Sigmoid colon (tissue), 7 donors: ENCODE results near the gene VPS26C. TPM values are rescaled to one million over a fixed set of nuclear protein-coding genes. Genes with fewer than 3 reads are reported as not detected.
"Not testable (repeated sequence)": the region's sequence is repeated elsewhere in the genome, so short reads cannot be mapped to it uniquely, and the experiment has no call there.

ENCODE experiments used
- DNase-seq: peaks from one replicate; pipeline ENCODE4 v3.0.0-alpha.2; 2019
- H3K27ac ChIP-seq, 4 donors: fragments of 200-600 bp; sonication (generic); one replicate each; pipeline ENCODE4 v1.5.1; 2016 to 2019; ENCODE audit warnings: mild to moderate bottlenecking in 1 of 4
- H3K27me3 ChIP-seq, 3 donors: fragments of 200-600 bp; sonication (generic); one replicate each; pipeline ENCODE4 v1.5.1; 2019; ENCODE audit warnings: mild to moderate bottlenecking in 1 of 3
- H3K36me3 ChIP-seq, 4 donors: fragments of 200-600 bp; sonication (generic); one replicate each; pipeline ENCODE4 v1.5.1; 2016 to 2019
- H3K4me1 ChIP-seq, 4 donors: fragments of 200-600 bp; sonication (generic); one replicate each; pipeline ENCODE4 v1.5.1; 2017 to 2019
- H3K4me3 ChIP-seq, 4 donors: fragments of 200-600 bp; sonication (generic); one replicate each; pipeline ENCODE4 v1.5.1; 2017 to 2019; ENCODE audit warnings: mild to moderate bottlenecking in 2 of 4, moderate library complexity in 1 of 4
- H3K9me3 ChIP-seq, 4 donors: fragments of 200-600 bp in 3 of 4; sonication (generic) in 3 of 4; one replicate each; pipeline versions ENCODE4 v1.5.1 to v1.6.1; 2013 to 2019
- EP300 ChIP-seq, 4 donors: sonication (generic); formaldehyde crosslinking; IDR thresholded peaks; one replicate each; pipeline ENCODE4 v1.6.1; 2017; ENCODE audit warnings: antibody characterized with exemption in 4 of 4
- POLR2A ChIP-seq, 2 donors: fragments of 450-650 bp; IDR thresholded peaks; one replicate each; pipeline ENCODE4 v1.6.1; 2016; ENCODE audit warnings: antibody characterized with exemption in 2 of 2, mild to moderate bottlenecking in 2 of 2, moderate library complexity in 2 of 2
- POLR2AphosphoS5 ChIP-seq, 4 donors: sonication (generic); formaldehyde crosslinking; IDR thresholded peaks; one replicate each; pipeline ENCODE4 v1.6.1; 2017; ENCODE audit warnings: antibody characterized with exemption in 4 of 4
- WGBS, 2 donors: extraction: QIAGEN DNeasy Blood & Tissue Kit; methylation state at CpG; one replicate each; pipeline ENCODE4 v1.1.7; 2013; 5-methylcytosine and 5-hydroxymethylcytosine counted together
- intact Hi-C: fragments of 100-400 bp; cut with DNase I; formaldehyde crosslinking; loops from one replicate; pipeline ENCODE4 v1.15.1; 2023
- polyA plus RNA-seq, 3 donors: library from polyadenylated mRNA; stranded (reverse); fragments of 200-250 nt; gene quantifications; one replicate each; pipeline ENCODE4 v1.2.3, GENCODE V29; 2013
- total RNA-seq, 4 donors: library from RNA; depleted of rRNA; stranded (reverse); fragments of >200 nt; gene quantifications; one replicate each; pipeline ENCODE4 v1.1.0, GENCODE V29; 2016
- TF ChIP-seq, protein P1 (sequence below), 4 experiments: fragments of 450-650 bp in 3 of 4; fragments of 200-600 bp in 1 of 4; IDR thresholded peaks; one replicate each; pipeline ENCODE4 v1.5.1; 2016 to 2019; ENCODE audit warnings: antibody characterized with exemption in 4 of 4, mild to moderate bottlenecking in 3 of 4, moderate library complexity in 2 of 4
- donor health status: healthy with polysubstance abuse.
- donor health status: Bipolar disorder and iron deficiency.
- donor health status: healthy.

The VPS26C gene
- total and polyA plus RNA-seq, 7 donors: 34.2 to 71.7 (median 52.6) TPM

DNA sequence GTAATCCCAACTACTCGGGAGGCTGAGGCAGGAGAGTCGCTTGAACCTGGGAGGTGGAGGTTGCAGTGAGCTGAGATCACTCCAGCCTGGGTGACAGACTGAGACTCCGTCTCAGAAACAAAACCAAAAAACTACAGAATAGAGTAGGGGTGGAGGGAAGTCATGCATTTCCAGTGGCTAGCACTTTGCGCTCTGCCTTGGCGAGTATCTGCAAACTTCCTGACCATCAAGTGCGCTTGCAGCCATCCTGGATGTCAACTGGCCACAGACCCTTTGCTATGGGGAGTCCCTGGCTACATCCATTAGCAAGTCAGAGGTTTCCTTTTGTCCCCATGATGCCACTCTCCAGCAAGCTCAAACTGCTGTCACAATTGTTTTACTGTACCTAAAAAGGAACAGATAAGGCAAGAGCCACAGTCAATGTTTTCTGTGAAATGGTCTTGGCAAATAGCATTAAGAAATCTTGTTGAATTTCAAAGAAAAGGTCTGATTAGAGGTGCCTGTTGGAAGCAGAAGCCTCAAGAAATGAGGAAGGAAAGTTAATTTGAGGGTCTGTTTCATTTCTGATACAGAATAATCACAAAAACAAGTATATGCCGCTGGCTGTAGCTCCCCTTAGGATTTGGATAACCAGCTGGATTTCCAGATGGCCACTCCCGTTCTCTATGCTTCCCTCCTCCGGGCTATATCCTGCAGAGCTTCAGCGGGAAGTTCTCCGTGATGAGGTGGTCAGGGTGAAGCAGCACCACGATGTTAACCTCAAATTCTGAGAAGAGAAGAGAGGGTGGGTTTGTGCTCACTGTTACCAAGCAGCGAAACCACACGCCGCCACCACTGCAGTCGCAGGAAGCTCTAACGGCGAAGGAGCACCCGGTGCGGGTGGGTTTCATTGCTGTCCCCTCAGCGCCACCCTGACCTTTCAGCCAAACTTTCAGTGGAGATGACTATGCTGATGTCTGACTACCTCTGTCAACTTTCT is 42.0 kb downstream of the VPS26C start:
- H3K27me3 ChIP-seq: no peaks in the 10 kb centered on the region
- peaks cover 24 to 72% (median 53%) of the 10 kb centered on the region in 4 donors for H3K36me3 ChIP-seq
- H3K27ac ChIP-seq: no peak overlapping the region
- peaks cover 0 to 5% (median 2%) of the 10 kb centered on the region in 4 donors for H3K4me1 ChIP-seq
- 66 to 90% methylated on average over 21 of the region's 21 CpGs for WGBS, 2 donors
- no peak for TF ChIP-seq POLR2AphosphoS5 (IDR thresholded peaks at IDR 0.05)
- intact Hi-C loops: loop anchor here (5.0 kb wide), 2 partner anchors 42 to 142 kb away; partner anchors contain the start of genes DYRK1A and VPS26C
- no peak for DNase-seq
- H3K9me3 ChIP-seq: no peaks in the 10 kb centered on the region
- no peak overlapping the region for H3K4me3 ChIP-seq

DNA sequence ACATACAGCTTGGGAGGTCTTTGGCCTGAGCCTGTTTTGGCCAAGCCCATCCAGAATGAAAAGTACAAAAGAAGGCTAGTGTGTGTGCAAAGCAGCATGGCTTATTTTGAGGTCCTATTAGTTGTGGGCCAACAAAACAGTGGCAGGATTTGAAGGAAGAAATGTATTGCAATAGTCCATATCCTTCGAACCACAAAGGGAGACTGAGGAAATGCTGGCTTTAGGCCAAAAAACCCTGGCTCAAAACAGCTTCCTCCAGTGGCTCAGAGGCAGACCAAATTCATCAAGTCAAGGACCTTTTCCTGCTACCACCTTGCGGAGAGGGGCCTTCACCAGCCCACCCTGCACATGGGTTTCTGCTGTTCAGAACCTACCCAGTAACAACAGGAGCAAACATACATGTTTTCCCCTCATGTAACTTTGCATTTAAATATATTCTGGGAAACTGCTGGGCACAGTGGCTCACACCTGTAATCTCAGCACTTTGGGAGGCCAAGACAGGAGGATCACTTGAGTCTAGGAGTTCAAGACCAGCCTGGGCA is 43.3 kb downstream of the VPS26C start:
- TF ChIP-seq, protein P1, sequence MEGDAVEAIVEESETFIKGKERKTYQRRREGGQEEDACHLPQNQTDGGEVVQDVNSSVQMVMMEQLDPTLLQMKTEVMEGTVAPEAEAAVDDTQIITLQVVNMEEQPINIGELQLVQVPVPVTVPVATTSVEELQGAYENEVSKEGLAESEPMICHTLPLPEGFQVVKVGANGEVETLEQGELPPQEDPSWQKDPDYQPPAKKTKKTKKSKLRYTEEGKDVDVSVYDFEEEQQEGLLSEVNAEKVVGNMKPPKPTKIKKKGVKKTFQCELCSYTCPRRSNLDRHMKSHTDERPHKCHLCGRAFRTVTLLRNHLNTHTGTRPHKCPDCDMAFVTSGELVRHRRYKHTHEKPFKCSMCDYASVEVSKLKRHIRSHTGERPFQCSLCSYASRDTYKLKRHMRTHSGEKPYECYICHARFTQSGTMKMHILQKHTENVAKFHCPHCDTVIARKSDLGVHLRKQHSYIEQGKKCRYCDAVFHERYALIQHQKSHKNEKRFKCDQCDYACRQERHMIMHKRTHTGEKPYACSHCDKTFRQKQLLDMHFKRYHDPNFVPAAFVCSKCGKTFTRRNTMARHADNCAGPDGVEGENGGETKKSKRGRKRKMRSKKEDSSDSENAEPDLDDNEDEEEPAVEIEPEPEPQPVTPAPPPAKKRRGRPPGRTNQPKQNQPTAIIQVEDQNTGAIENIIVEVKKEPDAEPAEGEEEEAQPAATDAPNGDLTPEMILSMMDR (IDR thresholded peaks at IDR 0.05): no peak
- no peak for TF ChIP-seq POLR2A (IDR thresholded peaks at IDR 0.05)
- no peak for TF ChIP-seq POLR2AphosphoS5 (IDR thresholded peaks at IDR 0.05)
- TF ChIP-seq EP300 (IDR thresholded peaks at IDR 0.05): no peak
- Histone ChIP-seq H3K4me1 (peaks cover 0 to 9% (median 6%) of the 10 kb centered on the region in 4 donors), H3K36me3 (peaks cover 24 to 62% (median 46%) of the 10 kb centered on the region in 4 donors), H3K4me3 (no peak overlapping the region), H3K9me3 (no peaks in the 10 kb centered on the region), H3K27me3 (no peaks in the 10 kb centered on the region), H3K27ac (no peak overlapping the region)
- DNase-seq: no peak
- 93% methylated on average over 2 of the region's 2 CpGs for whole genome bisulfite sequencing, 2 donors
- intact Hi-C loops: loop anchor here (5.0 kb wide), 2 partner anchors 43 to 143 kb away; partner anchors contain the start of genes DYRK1A and VPS26C

DNA sequence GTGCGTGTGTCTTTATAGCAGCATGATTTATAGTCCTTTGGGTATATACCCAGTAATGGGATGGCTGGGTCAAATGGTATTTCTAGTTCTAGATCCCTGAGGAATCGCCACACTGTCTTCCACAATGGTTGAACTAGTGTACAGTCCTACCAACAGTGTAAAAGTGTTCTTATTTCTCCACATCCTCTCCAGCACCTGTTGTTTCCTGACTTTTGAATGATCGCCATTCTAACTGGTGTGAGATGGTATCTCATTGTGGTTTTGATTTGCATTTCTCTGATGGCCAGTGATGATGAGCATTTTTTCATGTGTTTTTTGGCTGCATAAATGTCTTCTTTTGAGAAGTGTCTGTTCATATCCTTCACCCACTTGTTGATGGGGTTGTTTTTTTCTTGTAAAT is 44.9 kb downstream of the VPS26C start:
- H3K27ac ChIP-seq, H3K4me3 ChIP-seq, H3K27me3 ChIP-seq, DNase-seq, H3K4me1 ChIP-seq, H3K9me3 ChIP-seq: not testable (repeated sequence)
- intact Hi-C loops: loop anchor here (5.0 kb wide), 2 partner anchors 45 to 145 kb away; partner anchors contain the start of genes DYRK1A and VPS26C
- peaks cover 18 to 45% (median 33%) of the 10 kb centered on the region in 4 donors for H3K36me3 ChIP-seq
- WGBS, 2 donors: 81 to 85% methylated on average over 3 of the region's 3 CpGs

DNA sequence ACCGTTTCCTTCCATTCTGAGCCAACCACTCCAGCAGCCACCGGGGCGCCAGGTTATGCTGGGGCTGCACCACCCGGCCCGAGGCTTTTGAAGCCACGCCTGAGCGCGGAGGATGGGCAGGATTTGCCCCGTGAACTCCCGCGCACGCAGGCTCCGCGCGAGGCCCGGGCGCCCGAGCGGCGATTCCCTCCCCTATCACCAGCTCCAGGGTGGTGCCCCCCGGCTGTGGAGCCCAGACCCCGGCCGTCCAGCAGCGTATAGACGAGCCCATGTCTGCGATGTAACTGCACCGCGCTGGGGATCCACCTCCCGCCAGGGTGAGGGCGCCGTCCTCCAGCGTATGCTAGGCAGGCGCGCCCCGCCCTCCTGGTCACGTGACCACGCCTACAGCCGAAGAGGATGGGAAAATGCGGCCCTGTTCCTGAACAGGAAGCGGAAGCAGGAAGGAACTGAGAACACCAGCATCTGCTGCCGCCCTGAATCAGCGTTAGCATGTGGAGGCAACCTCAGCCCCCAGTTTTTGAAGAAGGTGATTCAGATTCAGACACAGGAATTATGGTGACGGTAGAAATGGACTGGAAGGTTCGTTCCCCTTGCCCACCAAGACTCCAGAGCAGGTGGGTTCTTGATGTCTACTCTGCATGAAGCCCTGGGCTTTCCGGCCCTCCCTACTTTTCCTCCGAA is 46.0 kb downstream of the VPS26C start:
- H3K4me1 ChIP-seq: peaks cover 0 to 9% (median 6%) of the 10 kb centered on the region in 4 donors
- peak overlapping the region; percentile 74 to 87 (median 78) for H3K27ac ChIP-seq
- intact Hi-C loops: loop anchor here (5.0 kb wide), 2 partner anchors 46 to 146 kb away; partner anchors contain the start of genes DYRK1A and VPS26C
- WGBS, 2 donors: 7 to 11% methylated on average over 46 of the region's 46 CpGs
- DNase-seq: peak; percentile 97
- no peaks in the 10 kb centered on the region for H3K27me3 ChIP-seq
- TF ChIP-seq, protein P1 (IDR thresholded peaks at IDR 0.05): peak in 2 of 4 experiments; percentile 10 to 22
- TF ChIP-seq EP300 (IDR thresholded peaks at IDR 0.05): no peak
- peak in 1 of 2 donors; percentile 46 for TF ChIP-seq POLR2A (IDR thresholded peaks at IDR 0.05)
- peak; percentile 52 to 85 (median 80) for TF ChIP-seq POLR2AphosphoS5 (IDR thresholded peaks at IDR 0.05)
- peak overlapping the region; percentile 51 to 65 (median 60) for H3K4me3 ChIP-seq
- no peaks in the 10 kb centered on the region for H3K9me3 ChIP-seq
- H3K36me3 ChIP-seq: peaks cover 7 to 34% (median 22%) of the 10 kb centered on the region in 4 donors

DNA sequence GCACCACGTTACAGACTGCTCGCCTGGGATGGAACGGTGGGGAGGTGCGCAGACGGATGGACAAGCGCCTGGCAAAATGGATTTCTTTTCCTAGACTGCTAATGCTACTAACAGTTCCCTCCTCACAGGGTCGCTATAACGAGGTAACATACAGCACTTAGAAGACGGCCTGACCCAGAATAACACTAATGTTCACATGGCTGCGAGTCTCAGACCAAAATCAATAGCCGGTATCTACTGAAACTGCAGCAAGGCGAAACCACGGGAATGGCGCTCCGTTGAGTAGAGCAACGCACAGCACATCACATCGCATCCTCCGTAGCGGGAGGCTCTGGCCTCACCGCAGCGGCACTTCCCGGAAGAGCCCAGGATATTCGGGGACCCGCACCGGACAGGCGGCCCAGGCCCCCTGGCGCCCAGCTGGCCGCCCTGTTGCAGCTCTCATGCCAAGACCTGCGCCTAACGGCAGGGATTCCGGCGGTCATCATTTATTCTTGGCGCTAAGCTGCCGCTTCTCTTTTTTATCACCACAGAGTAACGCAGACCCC is 46.6 kb downstream of the VPS26C start:
- DNase-seq: peak; percentile 70
- intact Hi-C loops: loop anchor here (5.0 kb wide), 2 partner anchors 47 to 147 kb away; partner anchors contain the start of genes DYRK1A and VPS26C
- WGBS, 2 donors: 5 to 11% methylated on average over 35 of the region's 35 CpGs

More for the DNA sequence above, 46.6 kb downstream of the VPS26C start:
- peak overlapping the region; percentile 74 to 87 (median 78) for H3K27ac ChIP-seq
- peaks cover 0 to 9% (median 6%) of the 10 kb centered on the region in 4 donors for H3K4me1 ChIP-seq
- H3K36me3 ChIP-seq: peaks cover 5 to 28% (median 17%) of the 10 kb centered on the region in 4 donors
- H3K4me3 ChIP-seq: peak overlapping the region; percentile 51 to 65 (median 60)
- H3K9me3 ChIP-seq: no peaks in the 10 kb centered on the region
- TF ChIP-seq POLR2A (IDR thresholded peaks at IDR 0.05): no peak
- no peaks in the 10 kb centered on the region for H3K27me3 ChIP-seq
